SK-MEL-5 (cell line): ENCODE results near the gene WDPCP. TPM values are rescaled to one million over a fixed set of nuclear protein-coding genes. Genes with fewer than 3 reads are reported as not detected.
A peak's percentile ranks its signal among the peaks of the same experiment; 100 is the strongest.
"Not testable (repeated sequence)": the region's sequence is repeated elsewhere in the genome, so short reads cannot be mapped to it uniquely, and the experiment has no call there.

ENCODE experiments used
- DNase-seq: peaks from one replicate; pipeline ENCODE4 v3.0.0-alpha.2; 2016; ENCODE audit warnings: low read depth, low spot score
- in situ Hi-C: cut with HindIII; loops from 2 replicates; pipeline ENCODE4 v1.10.0; 2016; ENCODE audit warnings: low sequenced_read_pairs, high pct_unique_total_duplicates, low pct_unique_long_range_greater_than_20kb
- total RNA-seq: library from RNA; depleted of rRNA; stranded (reverse); fragments of >200 nt; shearing (Covaris generic); gene quantifications from 2 replicates; pipeline ENCODE4 v1.2.3, GENCODE V29; 2014

The WDPCP gene
- total RNA-seq, 1 experiment from 2014 or later, result 16.1 TPM

GRCh38 chr2:63344575-63345284, 243.5 kb downstream of the WDPCP start:
- in situ Hi-C loops, result no loop called here
- DNase-seq, result no peak

DNA sequence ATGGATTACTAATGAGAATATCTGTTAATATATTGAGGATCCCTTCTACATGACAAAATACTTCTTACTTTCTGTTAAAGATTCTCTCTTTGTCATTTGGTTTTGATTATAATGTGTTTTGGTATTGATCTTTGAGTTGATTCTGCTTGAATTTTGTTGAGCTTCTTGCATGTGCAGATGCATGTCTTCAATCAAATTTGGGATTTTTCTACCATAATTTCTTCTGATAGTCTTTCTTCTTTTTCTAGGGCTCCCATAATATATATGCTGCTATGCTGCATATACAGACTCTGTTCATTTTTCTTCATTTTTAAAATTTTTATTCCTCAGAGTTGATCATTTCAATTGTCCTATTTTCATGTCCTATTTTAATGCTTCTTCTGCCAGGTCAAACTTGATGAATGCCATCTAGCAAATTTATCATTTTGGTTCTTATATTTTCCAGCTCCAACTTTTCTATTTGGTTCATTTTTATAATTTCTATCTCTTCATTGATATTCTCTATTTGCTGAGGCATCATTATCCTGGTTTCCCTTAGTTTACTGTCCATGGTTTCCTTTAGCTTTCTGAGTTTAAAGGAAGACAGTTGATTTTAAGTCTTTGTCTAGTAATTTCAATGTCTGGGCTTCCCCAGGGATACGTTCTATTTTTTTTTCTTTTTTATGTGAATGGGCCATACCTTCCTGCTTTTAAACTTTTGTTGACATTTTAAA, 244.7 kb downstream of the WDPCP start:
- in situ Hi-C loops, result no loop called here
- DNase-seq, result no peak

DNA sequence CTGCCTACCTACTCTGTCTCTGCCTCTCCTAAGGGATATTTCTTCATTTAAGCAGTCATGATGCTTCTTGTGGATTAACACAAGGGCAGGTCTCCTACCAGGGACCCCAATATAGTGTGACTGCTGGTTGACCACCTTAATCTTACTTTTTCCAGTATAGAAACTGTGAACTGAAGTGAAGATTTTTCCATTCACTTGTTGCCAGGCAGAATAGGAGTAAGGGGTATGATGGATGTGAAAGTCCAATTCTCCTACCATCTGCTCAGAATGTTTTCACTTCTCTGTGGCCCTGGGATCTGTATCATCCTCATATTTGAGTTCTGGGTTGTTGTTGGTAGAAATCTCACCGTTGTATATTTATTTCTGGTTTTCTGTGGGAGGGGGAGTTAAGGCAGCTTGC, 247.8 kb downstream of the WDPCP start:
- in situ Hi-C loops, result no loop called here
- DNase-seq, result no peak

DNA sequence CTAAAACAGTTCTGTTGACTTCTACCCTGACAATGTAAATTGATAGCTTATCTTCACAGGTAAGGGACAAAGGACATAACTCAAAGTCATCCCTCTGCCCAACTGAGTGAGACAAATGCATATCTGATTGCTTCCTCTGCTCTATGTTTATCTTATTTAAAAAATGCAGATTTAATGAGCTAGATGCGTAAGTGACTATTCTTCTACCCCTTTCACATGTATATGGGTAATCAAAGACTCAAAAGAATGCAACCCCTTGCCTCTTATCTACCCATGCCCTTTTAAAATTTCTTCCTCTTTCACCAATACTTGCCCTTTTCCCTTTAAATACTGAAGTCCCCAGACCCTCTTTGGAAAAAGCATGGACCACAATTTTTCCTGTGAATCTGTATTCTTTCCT, 253.4 kb downstream of the WDPCP start:
- in situ Hi-C loops, result no loop called here
- DNase-seq, result no peak

- in situ Hi-C loops, result no loop called here
- DNase-seq, result no peak
Measured at GRCh38 chr2:63326473-63326872, 261.8 kb downstream of the WDPCP start.

DNA sequence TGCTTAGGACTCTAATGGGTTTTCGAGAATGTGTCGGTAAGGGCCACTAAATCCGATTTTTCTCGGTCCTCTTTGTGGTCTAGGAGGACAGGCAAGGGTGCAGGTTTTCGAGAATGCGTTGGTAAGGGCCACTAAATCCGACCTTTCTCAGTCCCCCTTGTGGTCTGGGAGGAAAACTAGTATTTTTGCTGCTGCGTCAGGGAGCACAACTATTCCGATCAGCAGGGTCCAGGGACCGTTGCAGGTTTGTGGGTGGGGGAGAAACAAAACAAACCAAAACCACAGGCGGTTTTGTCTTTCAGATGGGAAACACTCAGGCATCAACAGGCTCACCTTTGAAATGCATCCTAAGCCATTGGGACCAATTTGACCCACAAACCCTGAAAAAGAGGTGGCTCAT, 264.6 kb downstream of the WDPCP start:
- DNase-seq, in situ Hi-C loops: not testable (repeated sequence)

- DNase-seq, in situ Hi-C loops: not testable (repeated sequence)
Measured at GRCh38 chr2:63321973-63322372, 266.3 kb downstream of the WDPCP start.

GRCh38 chr2:63320669-63321068, 267.6 kb downstream of the WDPCP start:
- in situ Hi-C loops, result no loop called here
- no peak for DNase-seq

GRCh38 chr2:63310614-63311013, 277.7 kb downstream of the WDPCP start:
- no peak for DNase-seq
- in situ Hi-C loops, result no loop called here

GRCh38 chr2:63301481-63301880, 286.8 kb downstream of the WDPCP start:
- in situ Hi-C loops, result no loop called here
- DNase-seq, result no peak

DNA sequence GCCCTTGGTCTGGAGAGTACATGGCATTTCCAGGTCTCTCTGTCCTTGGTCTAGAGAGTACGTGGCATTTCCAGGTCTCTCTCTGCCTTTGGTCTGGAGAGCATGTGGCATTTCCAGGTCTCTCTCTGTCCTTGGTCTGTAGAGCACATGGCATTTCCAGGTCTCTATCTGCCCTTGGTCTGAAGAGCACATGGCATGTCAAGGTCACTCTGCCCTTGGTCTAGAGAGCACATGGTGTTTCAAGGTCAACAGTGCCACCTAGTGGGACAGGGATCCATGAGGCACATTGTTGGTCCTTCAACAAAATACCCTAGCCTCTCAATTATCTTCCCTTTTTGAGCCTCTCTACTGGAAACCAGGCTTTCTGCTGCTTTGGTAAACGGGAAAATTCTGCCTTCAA, 287.4 kb downstream of the WDPCP start:
- DNase-seq, result peak; percentile 67
- in situ Hi-C loops, result no loop called here

GRCh38 chr2:63287956-63288355, 300.3 kb downstream of the WDPCP start:
- no peak for DNase-seq
- in situ Hi-C loops, result no loop called here

DNA sequence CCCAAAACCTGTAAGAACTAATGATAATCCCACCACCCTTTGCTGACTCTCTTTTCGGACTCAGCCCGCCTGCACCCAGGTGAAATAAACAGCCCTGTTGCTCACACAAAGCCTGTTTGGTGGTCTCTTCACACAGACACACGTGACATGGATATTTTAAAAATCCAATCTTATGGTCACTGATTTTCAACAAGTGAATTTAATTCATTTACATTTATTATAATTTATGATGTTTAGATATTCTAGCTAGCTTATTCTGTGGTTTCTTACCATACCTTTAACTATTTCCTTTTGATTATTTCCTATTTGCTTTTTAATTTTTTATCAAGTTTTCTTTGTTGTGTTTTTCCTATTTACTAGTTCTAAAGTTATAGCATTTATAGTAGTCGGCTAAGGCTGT, 301.8 kb downstream of the WDPCP start:
- DNase-seq, in situ Hi-C loops: not testable (repeated sequence)

DNA sequence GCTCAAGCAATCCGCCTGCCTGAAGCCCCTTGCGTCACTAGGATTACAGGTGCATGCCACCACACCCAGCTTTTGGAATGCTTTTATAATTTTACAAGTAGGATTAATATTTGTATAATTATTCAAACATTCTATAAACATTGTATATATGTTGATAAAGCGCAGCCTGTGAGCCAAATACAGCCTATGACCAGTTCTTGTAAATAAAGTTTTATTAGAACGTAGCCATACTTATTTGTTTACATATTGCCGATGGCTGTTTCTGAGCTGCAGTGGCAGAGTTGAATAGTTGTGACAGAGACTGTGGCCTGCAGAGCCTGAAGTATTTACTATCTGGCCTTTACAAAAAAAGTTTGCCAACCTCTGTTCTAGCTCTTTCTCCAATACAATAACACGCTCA, 305.0 kb downstream of the WDPCP start:
- in situ Hi-C loops, result no loop called here
- DNase-seq, result no peak

GRCh38 chr2:63272560-63272959, 315.7 kb downstream of the WDPCP start:
- in situ Hi-C loops, result no loop called here
- DNase-seq, result no peak

DNA sequence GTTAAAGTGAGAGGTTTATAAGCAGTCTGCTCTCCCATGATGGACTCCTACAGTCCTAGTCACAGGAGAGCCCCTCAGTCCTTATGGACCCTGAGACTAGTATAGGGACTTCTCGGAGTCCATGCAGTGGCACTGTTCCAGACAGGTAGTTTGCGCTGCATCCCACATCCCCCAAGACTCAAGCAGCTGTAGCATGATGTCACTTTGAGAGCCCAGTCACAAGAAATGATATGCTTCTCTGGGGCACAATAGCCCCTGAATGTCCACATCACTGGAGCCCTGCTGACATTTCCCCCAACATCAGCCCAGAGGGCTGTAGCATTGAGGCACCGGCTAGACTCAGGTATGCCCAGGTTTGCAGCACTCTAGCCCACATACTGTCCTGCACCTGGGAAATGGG, 317.6 kb downstream of the WDPCP start:
- DNase-seq, result no peak
- in situ Hi-C loops, result no loop called here

GRCh38 chr2:63268946-63269345, 319.3 kb downstream of the WDPCP start:
- DNase-seq, result no peak
- in situ Hi-C loops, result no loop called here

DNA sequence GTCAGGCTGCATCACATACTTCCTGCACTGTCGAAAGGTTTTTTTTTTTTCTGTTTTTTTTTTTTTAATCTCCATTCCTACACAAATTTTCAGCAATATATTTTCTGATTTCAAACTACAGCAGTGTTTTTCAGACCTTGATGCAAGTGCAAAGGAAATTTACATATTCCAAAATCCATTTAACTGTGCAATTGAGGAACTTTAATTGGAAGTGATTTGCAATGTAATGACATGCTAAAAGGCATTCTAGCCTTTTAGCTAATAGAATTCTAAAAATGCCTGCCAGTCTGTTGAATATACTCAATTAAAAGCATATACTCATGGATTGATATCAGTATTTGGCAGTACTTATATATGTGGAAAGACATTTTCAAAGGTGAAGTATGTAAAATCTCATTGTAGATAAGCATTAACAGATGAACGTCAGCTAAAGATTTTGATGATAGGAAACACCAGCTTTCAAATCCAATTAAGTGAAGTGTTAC, 327.1 kb downstream of the WDPCP start:
- DNase-seq, result no peak
- in situ Hi-C loops, result no loop called here

DNA sequence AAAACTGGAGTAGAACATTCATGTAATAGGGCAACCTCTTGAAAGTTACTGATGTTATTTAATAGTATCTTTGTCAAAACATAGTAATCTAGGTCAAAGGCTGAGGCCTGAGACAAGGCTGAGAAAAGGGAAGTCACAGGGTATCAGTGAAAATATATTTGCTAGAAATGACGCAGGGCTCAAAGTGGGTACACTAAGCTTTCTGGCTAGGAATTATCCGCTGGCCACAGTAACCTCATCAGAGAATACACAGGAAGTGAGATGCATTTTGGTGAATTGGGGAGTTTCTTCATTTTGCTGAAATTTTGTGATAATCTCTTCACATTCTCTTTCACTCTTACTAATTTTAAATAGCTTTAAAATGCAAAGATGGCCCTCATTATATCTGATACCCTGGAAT, 330.8 kb downstream of the WDPCP start:
- in situ Hi-C loops, result no loop called here
- no peak for DNase-seq
